ENCODE measurements around the gene GIPC3. TPM values are rescaled to one million over a fixed set of nuclear protein-coding genes. Genes with fewer than 3 reads are reported as not detected.

GIPC3 gene
- total and polyA plus RNA-seq, 2 of the 8 experiments (the other 6 are each of a cell fraction or from before 2014, with no cell fraction given): 1.0 to 1.2 TPM

DNA sequence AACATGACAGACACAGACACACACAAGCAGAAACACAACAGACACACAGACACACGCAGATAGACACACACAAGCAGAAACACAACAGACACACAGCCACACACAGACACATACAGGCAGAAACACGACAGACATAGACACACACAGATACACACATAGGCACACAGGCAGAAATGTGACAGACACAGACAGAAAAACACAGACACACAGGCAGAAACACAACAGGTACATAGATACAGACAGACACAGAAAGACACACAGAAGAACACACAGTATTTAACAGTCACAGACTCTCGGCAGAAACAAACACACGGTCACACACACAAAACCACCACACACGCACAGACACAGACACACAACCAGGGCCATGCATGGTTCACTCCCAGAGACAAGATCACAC, 20.5 kb downstream of the GIPC3 start:
- FAIRE-seq: no peak
- TF ChIP-seq SP1 (IDR thresholded peaks at IDR 0.05; ENCODE audit: low read depth, low read length) (no peak), TEAD4 (IDR thresholded peaks at IDR 0.05; ENCODE audit: low read depth, low read length) (no peak), EZH2 (IDR thresholded peaks at IDR 0.05; ENCODE audit: low read depth, low read length, severe bottlenecking) (no peak), NRF1 (IDR thresholded peaks at IDR 0.05; ENCODE audit: low read depth, low read length) (no peak), KDM1A (IDR thresholded peaks at IDR 0.05; ENCODE audit: borderline replicate concordance, low read length) (no peak), RAD21 (IDR thresholded peaks at IDR 0.05 in 1 of 2, conservative IDR thresholded peaks at IDR 0.05 in 1 of 2; ENCODE audit: low read depth in 2 of 2, low read length in 2 of 2) (no peak), ASH2L (IDR thresholded peaks at IDR 0.05; ENCODE audit: low read length) (no peak), GABPA (IDR thresholded peaks at IDR 0.05; ENCODE audit: borderline replicate concordance, insufficient read depth, low read length) (no peak), JUND (IDR thresholded peaks at IDR 0.05; ENCODE audit: low read length) (no peak), RNF2 (IDR thresholded peaks at IDR 0.05; ENCODE audit: borderline replicate concordance, low read depth, low read length, missing control alignments, poor library complexity, severe bottlenecking) (no peak), NANOG (IDR thresholded peaks at IDR 0.05; ENCODE audit: insufficient read depth, low read depth, low read length, poor library complexity, severe bottlenecking) (no peak), TAF7 (optimal IDR thresholded peaks at IDR 0.05; ENCODE audit: borderline replicate concordance, low read depth, low read length) (no peak), TBP (IDR thresholded peaks at IDR 0.05; ENCODE audit: low read depth, low read length) (no peak)

More for the DNA sequence above, 20.5 kb downstream of the GIPC3 start:
- no peak for DNase-seq (ENCODE audit: low read depth in 1 of 2, low spot score in 2 of 2)
- Histone ChIP-seq H3K4me1 (replicated peaks in 1 of 4; ENCODE audit: control insufficient read depth in 3 of 4, insufficient read depth in 4 of 4, low read length in 3 of 4) (peaks cover 3 to 14% (median 12%) of the 10 kb centered on the region in 4 experiments), H4K5ac (ENCODE audit: insufficient read length, low read depth, low read length) (no peak overlapping the region), H2BK20ac (ENCODE audit: low read length) (no peak overlapping the region), H3K36me3 (ENCODE audit: control insufficient read depth in 2 of 4, insufficient read depth in 4 of 4, low read length in 3 of 4) (no peaks in the 10 kb centered on the region), H2AK5ac (ENCODE audit: low read depth, low read length) (peak overlapping the region; percentile 86), H3K27me3 (replicated peaks in 1 of 4; ENCODE audit: control insufficient read depth in 3 of 4, extremely low read depth in 1 of 4, insufficient read depth in 3 of 4, low read length in 3 of 4) (peaks cover 0 to 16% (median 13%) of the 10 kb centered on the region in 4 experiments; a peak in 5 of 7 replicates), H3K79me2 (ENCODE audit: control insufficient read depth in 1 of 2, insufficient read depth in 2 of 2, low read length in 2 of 2) (no peaks in the 10 kb centered on the region), H3K9ac (replicated peaks in 1 of 4; ENCODE audit: extremely low read depth in 1 of 4, low read depth in 3 of 4, low read length in 3 of 4) (peak overlapping the region in 1 of 4 experiments; percentile 39; a peak in 2 of 7 replicates), H3K4ac (replicated peaks; ENCODE audit: insufficient read length, low read depth, low read length) (peak overlapping the region; percentile 38), H2BK15ac (ENCODE audit: low read length) (peak overlapping the region; percentile 99), H2AFZ (ENCODE audit: low read length) (no peak overlapping the region), H2BK120ac (replicated peaks; ENCODE audit: low read depth, low read length) (no peak overlapping the region), H3K4me3 (ENCODE audit: extremely low read depth in 1 of 4, insufficient read depth in 2 of 4, low read depth in 3 of 4, low read length in 4 of 4) (peak overlapping the region in 1 of 4 experiments; percentile 64; a peak in 2 of 8 replicates), H3K23me2 (ENCODE audit: low read depth, low read length) (peaks cover 18% of the 10 kb centered on the region; the same call in 1 of the 2 replicates), H3K14ac (ENCODE audit: insufficient read length) (no peak overlapping the region), H4K8ac (ENCODE audit: extremely low read depth, insufficient read depth, low read length) (no peak overlapping the region), H3K9me3 (ENCODE audit: insufficient read depth in 2 of 2, low read depth in 1 of 2, low read length in 1 of 2) (no peaks in the 10 kb centered on the region), H2BK5ac (ENCODE audit: low read depth, low read length) (peak overlapping the region; percentile 32; the same call in 1 of the 2 replicates), H3K18ac (ENCODE audit: extremely low read depth, low read length) (no peak overlapping the region), H4K20me1 (replicated peaks in 1 of 2; ENCODE audit: control insufficient read depth in 1 of 2, insufficient read depth in 2 of 2, low read length in 2 of 2) (peaks cover 0 to 8% of the 10 kb centered on the region in 2 experiments), H3K56ac (replicated peaks; ENCODE audit: insufficient read length, low read depth, low read length) (no peak overlapping the region), H3K79me1 (ENCODE audit: low read depth, low read length) (no peaks in the 10 kb centered on the region), H3K27ac (ENCODE audit: low read depth, low read length) (no peak overlapping the region), H4K91ac (replicated peaks; ENCODE audit: insufficient read length, low read length) (no peak overlapping the region), H3K23ac (ENCODE audit: insufficient read length) (no peak overlapping the region), H2BK12ac (ENCODE audit: low read depth, low read length) (peak overlapping the region; percentile 50; the same call in 1 of the 2 replicates), H3K4me2 (ENCODE audit: insufficient read depth in 1 of 2, low read depth in 2 of 2, low read length in 2 of 2) (peak overlapping the region; percentile 82 to 83)
- ChIA-PET POLR2A (ENCODE audit: partially characterized antibody) (no interaction called here), CTCF (ENCODE audit: partially characterized antibody) (no interaction called here)
- 73% methylated on average over 5 of the region's 5 CpGs; no CpG with 5 or more reads in 1 of the 2 experiments for WGBS, 2 experiments (ENCODE audit: extremely low coverage in 1 of 2, insufficient coverage in 1 of 2, insufficient read length in 1 of 2, insufficient replicate concordance in 2 of 2, low coverage in 1 of 2, low lambda C conversion rate in 2 of 2, missing lambda C conversion rate in 1 of 2)
